Activated T-helper 1 cell treated with anti-CD3 and anti-CD28 coated beads, Interleukin-12 subunit alpha, Interleukin-12 subunit beta, Interleukin-2, Interleukin-4 antibody, amounts not matched to agents 30 ng/mL and 10 ng/mL and 1 ng/mL, durations not matched to agents 14 hours and 24 hours and 36 hours (primary cell): Measurements from ENCODE around the gene IGF2BP1. TPM values are rescaled to one million over a fixed set of nuclear protein-coding genes. Genes with fewer than 3 reads are reported as not detected.

Source experiments
- DNase-seq: peaks from one replicate; pipeline ENCODE4 v3.0.0; 2021; ENCODE audit warnings: low spot score
- H3K27ac Mint-ChIP-seq: one replicate; pipeline ENCODE4 v1.8.0; 2021; ENCODE audit warnings: mild to moderate bottlenecking, mixed read lengths
- H3K27me3 Mint-ChIP-seq: one replicate; pipeline ENCODE4 v1.8.0; 2022; ENCODE audit warnings: mild to moderate bottlenecking, moderate library complexity, mixed read lengths; ENCODE audit not compliant: insufficient read depth
- H3K36me3 Mint-ChIP-seq: one replicate; pipeline ENCODE4 v1.8.0; 2021; ENCODE audit warnings: low read depth, mixed read lengths
- H3K4me1 Mint-ChIP-seq: one replicate; pipeline ENCODE4 v1.8.0; 2021; ENCODE audit warnings: low read depth, mixed read lengths
- H3K4me3 Mint-ChIP-seq: one replicate; pipeline ENCODE4 v1.8.0; 2021; ENCODE audit warnings: mild to moderate bottlenecking, moderate library complexity, mixed read lengths
- H3K9me3 Mint-ChIP-seq: one replicate; pipeline ENCODE4 v1.8.0; 2021; ENCODE audit warnings: mixed read lengths
- intact Hi-C: fragments of 100-400 bp; cut with micrococcal nuclease; formaldehyde crosslinking; loops from one replicate; pipeline ENCODE4 v1.15.1; 2024
- total RNA-seq: library from RNA; stranded (reverse); gene quantifications from 2 replicates; pipeline ENCODE4 v1.2.3, GENCODE V29; 2022

The IGF2BP1 gene
- total RNA-seq, 1 donor from 2014 or later: not detected

DNA sequence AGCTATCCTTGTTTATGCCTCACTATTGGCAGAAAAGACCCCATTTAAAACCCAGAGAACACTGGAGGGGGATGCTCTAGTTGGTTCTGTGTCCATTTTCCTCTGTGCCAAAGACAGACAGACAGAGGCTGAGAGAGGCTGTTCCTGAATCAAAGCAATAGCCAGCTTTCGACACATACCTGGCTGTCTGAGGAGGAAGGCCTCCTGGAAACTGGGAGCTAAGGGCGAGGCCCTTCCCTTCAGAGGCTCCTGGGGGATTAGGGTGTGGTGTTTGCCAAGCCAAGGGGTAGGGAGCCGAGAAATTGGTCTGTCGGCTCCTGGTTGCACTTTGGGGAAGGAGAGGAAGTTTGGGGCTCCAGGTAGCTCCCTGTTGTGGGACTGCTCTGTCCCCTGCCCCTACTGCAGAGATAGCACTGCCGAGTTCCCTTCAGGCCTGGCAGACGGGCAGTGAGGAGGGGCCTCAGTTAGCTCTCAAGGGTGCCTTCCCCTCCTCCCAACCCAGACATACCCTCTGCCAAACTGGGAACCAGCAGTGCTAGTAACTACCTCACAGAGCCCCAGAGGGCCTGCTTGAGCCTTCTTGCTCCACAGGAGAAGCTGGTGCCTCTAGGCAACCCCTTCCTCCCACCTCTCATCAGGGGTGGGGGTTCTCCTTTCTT, 56.1 kb downstream of the IGF2BP1 start:
- H3K36me3 Mint-ChIP-seq: no peaks in the 10 kb centered on the region
- no peak for DNase-seq
- H3K4me3 Mint-ChIP-seq: no peak overlapping the region
- H3K9me3 Mint-ChIP-seq: no peaks in the 10 kb centered on the region
- peaks cover 10% of the 10 kb centered on the region for H3K4me1 Mint-ChIP-seq
- H3K27ac Mint-ChIP-seq: no peak overlapping the region
- intact Hi-C loops: no loop called here
- peaks cover 4% of the 10 kb centered on the region for H3K27me3 Mint-ChIP-seq

DNA sequence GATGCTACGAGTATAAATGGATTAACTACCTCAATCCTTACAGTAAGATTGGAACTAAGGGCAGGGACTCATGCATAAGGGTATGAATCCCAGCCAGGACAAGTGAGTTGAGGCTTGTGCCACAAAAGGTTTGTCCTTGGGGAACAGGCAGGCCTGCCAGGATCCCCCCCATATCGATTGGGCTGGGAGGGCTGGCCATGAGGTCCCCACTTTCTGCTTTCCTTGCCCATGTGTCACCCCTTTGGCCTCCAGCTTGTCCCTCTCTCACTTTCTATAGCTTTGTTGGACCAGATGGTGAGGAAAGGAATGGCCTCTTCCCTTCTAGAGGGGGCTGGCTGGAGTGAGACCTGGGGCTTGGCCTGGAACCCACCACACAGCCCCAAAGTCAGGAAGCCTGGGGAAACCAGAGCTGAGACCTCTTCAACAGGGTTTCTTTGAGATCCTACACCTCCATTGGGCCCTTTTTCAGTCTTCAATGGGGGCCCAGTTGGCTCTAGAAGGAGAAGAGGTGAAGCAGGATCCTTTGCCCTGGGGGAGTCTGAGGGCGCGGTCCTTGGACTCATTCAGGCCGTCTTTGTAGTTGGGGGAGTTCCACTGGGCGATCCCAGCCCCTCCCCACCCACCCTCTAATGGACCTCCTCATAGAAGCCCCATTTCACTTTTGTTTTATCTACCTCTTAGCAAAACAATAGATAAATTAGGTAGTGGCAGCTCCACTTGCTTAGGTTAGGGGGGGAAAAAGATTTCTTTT, 57.3 kb downstream of the IGF2BP1 start:
- intact Hi-C loops: no loop called here
- Mint-ChIP-seq H3K36me3 (no peaks in the 10 kb centered on the region), H3K4me3 (no peak overlapping the region), H3K4me1 (peaks cover 10% of the 10 kb centered on the region), H3K27me3 (peaks cover 4% of the 10 kb centered on the region), H3K27ac (no peak overlapping the region), H3K9me3 (no peaks in the 10 kb centered on the region)
- DNase-seq: no peak

DNA sequence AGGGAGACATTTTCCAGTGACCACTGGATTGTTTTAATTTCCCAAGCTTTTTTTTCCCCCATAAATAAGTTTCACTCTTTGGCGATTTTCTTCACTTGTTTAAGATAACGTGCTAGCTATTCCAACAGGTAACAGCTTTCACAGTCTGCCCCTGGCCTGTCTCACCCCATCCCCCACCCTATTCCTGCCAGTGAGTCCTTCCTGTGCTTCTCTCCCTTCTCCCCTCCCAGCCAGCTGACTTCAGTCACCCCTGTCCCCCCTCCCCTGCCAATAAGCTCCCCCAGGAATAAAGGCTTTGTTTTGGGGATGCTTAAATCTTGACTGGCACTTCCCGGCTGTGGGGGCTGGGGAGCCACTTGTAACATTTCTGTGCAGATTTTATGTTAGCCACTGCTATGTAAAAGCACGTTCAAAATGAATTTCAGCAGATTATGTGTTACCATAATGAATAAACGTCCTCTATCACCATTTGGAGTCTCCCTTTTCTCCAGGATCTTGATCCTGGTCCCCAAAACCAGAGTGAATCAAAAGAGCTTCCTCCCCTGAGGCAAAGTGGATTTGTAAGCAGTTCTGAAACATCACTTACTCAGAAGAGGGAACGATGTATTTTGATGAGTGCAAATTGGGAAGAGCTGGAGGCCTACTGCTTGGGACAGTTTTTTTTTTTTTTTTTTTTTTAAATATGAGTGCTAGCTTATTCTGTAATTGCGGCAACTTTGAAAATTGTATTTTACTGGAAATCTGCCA, 58.2 kb downstream of the IGF2BP1 start:
- Mint-ChIP-seq H3K36me3 (no peaks in the 10 kb centered on the region), H3K4me1 (peaks cover 10% of the 10 kb centered on the region), H3K27ac (no peak overlapping the region), H3K9me3 (no peaks in the 10 kb centered on the region), H3K4me3 (no peak overlapping the region), H3K27me3 (peaks cover 4% of the 10 kb centered on the region)
- no peak for DNase-seq
- intact Hi-C loops: no loop called here

DNA sequence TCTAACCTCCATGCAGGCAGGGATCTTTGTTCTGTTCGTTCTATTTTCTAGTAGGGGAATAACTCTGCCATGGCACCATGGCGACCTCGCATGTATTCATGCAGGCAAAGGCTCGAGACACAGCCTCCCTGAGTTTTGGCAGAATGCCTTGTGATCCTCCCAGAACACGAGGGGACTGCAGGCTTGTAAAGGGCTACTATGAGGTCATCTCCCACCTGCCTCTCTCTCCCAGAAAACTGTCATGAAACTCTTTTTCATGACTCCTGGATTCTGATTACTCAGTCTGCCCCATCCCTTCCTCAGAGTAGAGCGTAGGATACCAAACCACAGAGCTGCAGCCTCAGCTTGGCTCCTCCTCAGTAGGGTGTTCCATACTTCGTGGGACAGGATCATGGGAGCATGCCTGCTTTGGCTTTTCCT, 64.3 kb downstream of the IGF2BP1 start:
- Mint-ChIP-seq H3K27me3 (peaks cover 3% of the 10 kb centered on the region), H3K27ac (no peak overlapping the region), H3K9me3 (no peaks in the 10 kb centered on the region), H3K4me1 (no peaks in the 10 kb centered on the region), H3K4me3 (no peak overlapping the region), H3K36me3 (no peaks in the 10 kb centered on the region)
- DNase-seq: no peak
- intact Hi-C loops: no loop called here

DNA sequence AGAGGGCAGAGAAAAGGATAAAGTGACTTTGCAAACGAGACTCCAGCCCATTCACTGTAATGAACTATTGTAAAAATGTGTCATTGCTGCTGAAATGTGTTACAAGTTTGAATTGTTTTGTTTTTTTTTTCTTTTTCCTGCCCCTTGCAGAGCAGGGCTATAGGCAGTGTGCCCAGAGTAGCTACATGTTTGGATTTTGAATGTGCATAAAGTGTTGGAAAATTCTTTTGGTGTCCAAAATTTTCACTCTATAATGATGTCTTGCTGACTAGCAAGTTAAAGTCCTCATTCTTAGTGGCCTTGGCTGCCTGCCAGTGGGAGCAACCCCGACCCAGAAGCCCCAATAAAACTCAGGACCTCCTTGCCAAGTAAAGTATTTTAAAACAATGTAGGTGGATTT, 66.5 kb downstream of the IGF2BP1 start:
- H3K27ac Mint-ChIP-seq: no peak overlapping the region
- peaks cover 3% of the 10 kb centered on the region for H3K27me3 Mint-ChIP-seq
- no peak overlapping the region for H3K4me3 Mint-ChIP-seq
- no peaks in the 10 kb centered on the region for H3K4me1 Mint-ChIP-seq
- DNase-seq: no peak
- no peaks in the 10 kb centered on the region for H3K36me3 Mint-ChIP-seq
- H3K9me3 Mint-ChIP-seq: no peaks in the 10 kb centered on the region
- intact Hi-C loops: no loop called here

DNA sequence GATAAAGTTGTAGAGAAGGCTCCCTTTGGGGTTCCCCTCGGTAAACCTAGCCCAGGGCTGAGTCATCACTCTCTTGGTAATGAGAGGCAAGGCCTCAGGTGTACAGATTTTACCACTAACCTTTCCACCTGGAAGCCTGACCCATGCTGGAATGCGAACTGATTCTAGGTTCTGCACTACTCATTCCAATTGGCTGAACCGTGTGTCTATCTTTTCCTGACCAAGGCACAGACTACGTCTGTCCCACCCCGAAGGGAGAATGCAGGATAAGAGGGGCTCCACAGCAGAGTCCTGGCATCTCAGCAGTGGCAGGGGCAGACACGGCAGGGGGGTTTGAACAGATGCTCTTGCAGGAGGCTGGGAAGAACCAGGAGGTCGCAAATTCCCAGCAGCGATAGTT, 70.0 kb downstream of the IGF2BP1 start:
- H3K4me1 Mint-ChIP-seq: no peaks in the 10 kb centered on the region
- H3K36me3 Mint-ChIP-seq: no peaks in the 10 kb centered on the region
- H3K9me3 Mint-ChIP-seq: no peaks in the 10 kb centered on the region
- intact Hi-C loops: no loop called here
- no peak overlapping the region for H3K27ac Mint-ChIP-seq
- H3K27me3 Mint-ChIP-seq: peaks cover 5% of the 10 kb centered on the region
- H3K4me3 Mint-ChIP-seq: no peak overlapping the region
- DNase-seq: no peak

DNA sequence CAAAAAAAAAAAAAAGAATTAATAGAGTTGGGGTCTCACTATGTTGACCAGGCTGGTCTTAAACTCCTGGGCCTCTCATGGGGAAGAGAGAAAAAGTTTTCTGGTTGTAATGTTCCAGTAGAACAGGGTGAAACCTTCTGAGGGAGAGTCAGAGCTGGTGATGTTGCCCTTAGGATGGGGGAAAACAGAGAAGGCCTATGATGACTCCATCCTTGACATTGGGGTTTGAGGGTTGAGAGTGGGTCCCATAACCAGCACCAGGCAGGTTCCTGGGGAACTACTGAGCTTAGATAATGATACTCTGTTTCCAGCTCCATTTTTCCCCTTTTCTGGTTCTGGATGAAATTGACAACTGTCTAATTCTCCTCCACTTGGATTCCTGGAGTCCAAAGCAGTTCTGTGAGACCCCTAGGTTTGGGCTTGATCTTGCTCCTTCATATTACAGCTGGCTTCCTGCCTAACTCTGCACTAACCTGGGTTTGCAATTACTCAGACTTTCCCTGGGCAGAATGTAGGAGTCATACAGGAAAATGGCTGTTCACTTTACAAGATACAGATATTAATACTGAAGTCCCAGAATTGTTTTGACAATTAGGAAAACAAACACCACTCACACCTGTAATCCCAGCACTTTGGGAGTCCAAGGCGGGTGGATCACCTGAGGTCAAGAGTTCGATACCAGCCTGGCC, 72.5 kb downstream of the IGF2BP1 start:
- H3K4me1 Mint-ChIP-seq: no peaks in the 10 kb centered on the region
- no peak overlapping the region for H3K4me3 Mint-ChIP-seq
- no peak overlapping the region for H3K27ac Mint-ChIP-seq
- no peaks in the 10 kb centered on the region for H3K9me3 Mint-ChIP-seq
- H3K36me3 Mint-ChIP-seq: no peaks in the 10 kb centered on the region
- DNase-seq: no peak
- peaks cover 2% of the 10 kb centered on the region for H3K27me3 Mint-ChIP-seq
- intact Hi-C loops: no loop called here

DNA sequence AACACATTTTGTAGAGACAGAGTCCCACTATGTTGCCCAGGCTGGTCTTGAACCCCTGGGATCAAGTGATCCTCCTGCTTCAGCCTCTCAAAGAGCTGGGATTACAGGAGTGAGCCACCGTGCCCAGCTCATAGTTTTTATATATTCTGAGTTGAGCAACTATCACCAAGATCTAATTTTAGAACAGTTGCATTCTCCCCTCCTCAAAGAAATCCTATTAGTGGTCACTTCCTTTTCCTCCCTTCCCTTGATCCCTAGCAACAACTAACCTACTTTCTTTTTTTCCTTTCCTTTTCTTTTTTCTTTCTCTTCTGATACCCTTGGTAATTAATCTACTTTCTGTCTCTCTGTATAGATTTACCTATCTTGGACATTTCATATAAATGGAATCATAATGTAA, 73.9 kb downstream of the IGF2BP1 start:
- no peak overlapping the region for H3K4me3 Mint-ChIP-seq

DNA sequence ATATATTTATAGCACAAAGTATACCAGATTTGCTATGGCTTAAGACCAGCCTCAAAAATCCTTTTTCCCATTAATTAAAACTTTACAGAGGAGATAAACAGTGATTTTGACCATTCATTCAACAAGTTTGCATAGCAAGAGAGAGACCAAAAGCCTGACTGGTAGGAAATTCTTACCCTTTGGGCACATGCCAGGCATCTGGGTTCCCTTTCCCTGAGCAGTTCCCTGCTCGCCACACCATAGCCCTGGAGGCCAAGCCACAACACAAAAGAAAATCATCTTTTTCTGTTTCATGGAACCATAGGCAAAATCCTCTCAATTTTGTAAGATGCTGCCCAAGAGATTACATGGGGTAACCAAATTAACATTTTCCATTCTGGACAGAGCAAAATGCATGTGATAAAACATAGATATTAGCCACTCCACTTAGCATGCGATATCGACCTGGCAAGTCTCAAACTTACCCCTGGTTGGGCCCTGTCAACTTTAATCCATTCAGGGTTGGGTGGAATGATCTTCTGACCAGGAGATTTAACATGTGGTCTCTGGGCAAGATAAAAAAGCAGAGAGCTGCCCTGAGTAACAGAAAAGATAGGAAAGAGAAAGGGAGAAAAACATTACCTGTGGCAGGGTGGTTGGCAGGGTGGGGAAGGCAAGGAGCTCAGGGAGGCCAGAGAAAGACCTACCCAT, 77.8 kb downstream of the IGF2BP1 start:
- intact Hi-C loops: no loop called here
- Mint-ChIP-seq H3K36me3 (peaks cover 2% of the 10 kb centered on the region), H3K27me3 (peaks cover 22% of the 10 kb centered on the region), H3K4me3 (no peak overlapping the region), H3K4me1 (no peaks in the 10 kb centered on the region), H3K9me3 (no peaks in the 10 kb centered on the region), H3K27ac (no peak overlapping the region)
- no peak for DNase-seq

More for the DNA sequence above, 73.9 kb downstream of the IGF2BP1 start:
- intact Hi-C loops: no loop called here
- no peaks in the 10 kb centered on the region for H3K9me3 Mint-ChIP-seq
- DNase-seq: no peak
- no peak overlapping the region for H3K27ac Mint-ChIP-seq
- H3K4me1 Mint-ChIP-seq: no peaks in the 10 kb centered on the region
- peaks cover 9% of the 10 kb centered on the region for H3K27me3 Mint-ChIP-seq
- no peaks in the 10 kb centered on the region for H3K36me3 Mint-ChIP-seq

DNA sequence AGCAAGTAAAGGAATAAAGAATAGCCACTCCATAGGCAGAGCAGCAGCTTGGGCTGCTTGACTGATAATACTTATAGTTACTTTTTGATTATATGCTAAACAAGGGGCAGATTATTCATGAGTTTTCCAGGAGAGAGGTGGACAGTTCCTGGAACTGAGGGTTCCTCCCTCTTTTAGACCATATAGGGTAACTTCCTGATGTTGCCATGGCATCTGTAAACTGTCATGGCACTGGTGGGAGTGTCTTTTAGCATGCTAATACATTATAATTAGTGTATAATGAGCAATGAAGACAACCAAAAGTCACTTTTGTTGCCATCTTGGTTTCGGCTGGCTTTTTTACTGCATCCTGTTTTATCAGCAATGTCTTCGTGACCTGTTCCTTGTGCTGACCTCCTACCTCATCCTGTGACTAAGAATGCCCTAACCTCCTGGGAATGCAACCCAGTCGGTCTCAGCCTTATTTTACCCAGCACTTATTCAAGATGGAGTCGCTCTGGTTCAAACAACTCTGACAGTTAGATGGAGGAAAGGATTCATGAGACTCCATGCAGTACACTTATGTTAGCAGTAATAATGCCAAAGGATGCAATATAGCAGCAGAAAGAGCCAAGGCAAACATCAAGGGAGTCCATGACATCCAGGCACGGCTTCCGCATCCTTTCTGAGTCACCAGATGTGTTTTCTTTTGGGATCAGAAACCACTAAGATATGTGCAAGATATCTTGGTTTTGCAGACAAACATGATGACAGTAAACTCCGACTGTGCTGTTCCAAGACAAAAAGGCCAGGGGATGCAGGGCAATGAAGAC, 79.6 kb downstream of the IGF2BP1 start:
- Mint-ChIP-seq H3K9me3 (no peaks in the 10 kb centered on the region), H3K4me3 (no peak overlapping the region), H3K36me3 (peaks cover 2% of the 10 kb centered on the region), H3K27me3 (peaks cover 22% of the 10 kb centered on the region), H3K27ac (no peak overlapping the region), H3K4me1 (no peaks in the 10 kb centered on the region)
- no peak for DNase-seq
- intact Hi-C loops: no loop called here

DNA sequence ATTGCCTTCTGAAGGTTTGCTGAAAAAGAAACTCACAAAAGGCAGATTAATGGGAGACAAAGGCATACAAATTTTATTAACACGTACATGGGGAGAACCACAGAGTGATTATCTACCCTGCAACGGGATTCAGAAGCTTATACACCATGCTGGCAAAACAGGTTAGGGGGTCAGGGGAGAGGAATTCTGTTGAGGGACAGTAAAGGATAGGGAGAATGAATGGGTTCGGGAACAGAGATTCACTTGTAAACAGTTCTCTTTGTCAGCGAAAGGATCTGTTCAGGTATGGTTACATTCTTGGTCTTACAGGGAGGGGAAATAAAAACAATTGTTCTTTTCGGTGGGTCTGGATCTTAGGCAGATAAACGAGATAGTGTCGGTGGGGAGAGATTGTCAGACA, 81.1 kb downstream of the IGF2BP1 start:
- no peak overlapping the region for H3K27ac Mint-ChIP-seq
- intact Hi-C loops: no loop called here
- no peaks in the 10 kb centered on the region for H3K4me1 Mint-ChIP-seq
- H3K27me3 Mint-ChIP-seq: peaks cover 22% of the 10 kb centered on the region
- no peak for DNase-seq
- peaks cover 2% of the 10 kb centered on the region for H3K36me3 Mint-ChIP-seq
- H3K4me3 Mint-ChIP-seq: no peak overlapping the region
- no peaks in the 10 kb centered on the region for H3K9me3 Mint-ChIP-seq
